Adrenal gland (tissue), 5 donors: Measurements from ENCODE around the gene RETREG1.

Source experiments
- POLR2A ChIP-seq, 2 donors: fragments of 450-650 bp; IDR thresholded peaks; one replicate each; pipeline ENCODE4 v1.6.1; 2017; ENCODE audit warnings: antibody characterized with exemption in 2 of 2, mild to moderate bottlenecking in 2 of 2, moderate library complexity in 1 of 2
- TF ChIP-seq, protein P1 (sequence below), 6 experiments: fragments of 450-650 bp in 4 of 6; fragments of 200-600 bp in 2 of 6; sonication (generic) in 1 of 6; IDR thresholded peaks; 1 replicate in 5 of 6; 2 replicates in 1 of 6; pipeline versions ENCODE4 v1.5.1 to v1.8.0; 2016 to 2021; ENCODE audit warnings: antibody characterized with exemption in 6 of 6, mild to moderate bottlenecking in 2 of 6, moderate library complexity in 1 of 6
- donor health status: DM: no; HTN: no; CAD: no.

DNA sequence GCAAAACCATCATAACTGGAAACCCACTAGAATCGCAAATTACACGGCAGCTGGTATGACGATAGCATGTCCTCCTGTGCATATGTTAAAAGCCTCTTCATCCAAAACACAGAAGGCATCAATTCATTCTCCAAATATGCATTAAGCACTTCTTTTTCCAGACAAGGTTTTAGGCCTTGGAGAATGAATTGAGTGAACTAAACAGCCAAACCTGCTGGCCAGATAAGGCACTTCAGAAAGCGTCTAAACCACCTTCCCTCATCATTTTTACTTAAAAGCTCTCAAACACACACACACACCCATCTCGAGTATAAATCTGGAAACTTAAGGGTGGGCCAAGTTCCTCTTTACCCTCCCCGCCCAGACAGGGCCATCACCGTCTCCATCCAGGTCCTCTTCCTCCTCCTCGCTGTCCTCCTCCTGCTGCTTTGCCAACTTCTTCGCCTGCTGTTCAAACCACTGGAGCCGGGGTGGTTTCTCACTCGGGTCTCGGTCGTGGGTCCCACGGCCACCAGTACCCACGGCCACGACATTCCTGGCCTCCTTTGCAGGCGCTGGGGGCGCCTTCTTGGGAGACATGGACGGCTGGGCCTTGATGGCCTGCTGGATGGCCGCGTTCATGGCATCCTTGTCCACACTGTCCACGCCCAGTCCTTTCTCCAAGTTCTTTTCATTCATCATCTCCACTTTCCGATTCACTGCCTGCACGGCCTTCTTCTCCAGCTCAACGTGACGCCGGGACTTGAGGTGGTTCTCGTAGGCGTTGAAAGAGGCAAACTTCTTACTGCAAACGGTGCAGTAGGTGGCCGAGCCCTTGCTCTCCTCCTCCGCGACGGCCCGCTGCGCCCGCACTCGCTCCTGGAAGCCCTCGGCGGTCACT is 151.9 kb downstream of the RETREG1 start:
- TF ChIP-seq, protein P1, sequence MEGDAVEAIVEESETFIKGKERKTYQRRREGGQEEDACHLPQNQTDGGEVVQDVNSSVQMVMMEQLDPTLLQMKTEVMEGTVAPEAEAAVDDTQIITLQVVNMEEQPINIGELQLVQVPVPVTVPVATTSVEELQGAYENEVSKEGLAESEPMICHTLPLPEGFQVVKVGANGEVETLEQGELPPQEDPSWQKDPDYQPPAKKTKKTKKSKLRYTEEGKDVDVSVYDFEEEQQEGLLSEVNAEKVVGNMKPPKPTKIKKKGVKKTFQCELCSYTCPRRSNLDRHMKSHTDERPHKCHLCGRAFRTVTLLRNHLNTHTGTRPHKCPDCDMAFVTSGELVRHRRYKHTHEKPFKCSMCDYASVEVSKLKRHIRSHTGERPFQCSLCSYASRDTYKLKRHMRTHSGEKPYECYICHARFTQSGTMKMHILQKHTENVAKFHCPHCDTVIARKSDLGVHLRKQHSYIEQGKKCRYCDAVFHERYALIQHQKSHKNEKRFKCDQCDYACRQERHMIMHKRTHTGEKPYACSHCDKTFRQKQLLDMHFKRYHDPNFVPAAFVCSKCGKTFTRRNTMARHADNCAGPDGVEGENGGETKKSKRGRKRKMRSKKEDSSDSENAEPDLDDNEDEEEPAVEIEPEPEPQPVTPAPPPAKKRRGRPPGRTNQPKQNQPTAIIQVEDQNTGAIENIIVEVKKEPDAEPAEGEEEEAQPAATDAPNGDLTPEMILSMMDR (IDR thresholded peaks at IDR 0.05), result peak in 1 of 6 experiments; percentile 11
- TF ChIP-seq POLR2A (IDR thresholded peaks at IDR 0.05), result no peak
